PC-3 (cell line): ENCODE data around the gene FANCC. TPM values are rescaled to one million over a fixed set of nuclear protein-coding genes. Genes with fewer than 3 reads are reported as not detected.
A peak's percentile ranks its signal among the peaks of the same experiment; 100 is the strongest.

Source experiments
- ATAC-seq: fragments of 200-7000 bp; cut with Tn5 transposase; 2 replicates; pipeline ENCODE4 v1.9.1; 2020; ENCODE audit warnings: mild to moderate bottlenecking, moderate library complexity
- BruUV-seq: library from RNA; stranded (reverse); fragments of 400-500 nt; replicated peaks from 2 replicates; lab custom pipeline; 2021; lab: Mats Ljungman, UMichigan
- CTCF ChIA-PET: fragments of 300-600 bp; sonication (Branson Sonifier 250); formaldehyde crosslinking; loops from one replicate; lab custom pipeline; 2022; ENCODE audit warnings: antibody characterized with exemption; lab: Charles Lee
- POLR2A ChIA-PET: fragments of 300-600 bp; sonication (Branson Sonifier 250); formaldehyde crosslinking; loops from one replicate; lab custom pipeline; 2022; ENCODE audit warnings: antibody characterized with exemption; ENCODE audit not compliant: unreplicated experiment; lab: Charles Lee
- DNase-seq: peaks from one replicate; pipeline ENCODE4 v3.0.0-alpha.2; 2015
- H2AFZ ChIP-seq: fragments of 300-600 bp; sonication (generic); 2 replicates; pipeline ENCODE4 v1.6.0; 2016; ENCODE audit warnings: antibody characterized with exemption, low read length
- H3F3A ChIP-seq: fragments of 300-600 bp; sonication (generic); one replicate; pipeline ENCODE4 v1.6.0; 2017; ENCODE audit warnings: antibody characterized with exemption, low read length, control low read depth, mild to moderate bottlenecking; ENCODE audit not compliant: unreplicated experiment
- H3K27ac ChIP-seq: fragments of 300-600 bp; sonication (generic); 2 replicates; pipeline ENCODE4 v1.5.1; 2016; ENCODE audit warnings: mild to moderate bottlenecking, low read length
- H3K27me3 ChIP-seq: fragments of 300-600 bp; sonication (generic); 2 replicates; pipeline ENCODE4 v1.6.1; 2016; ENCODE audit warnings: low read length, mixed read lengths
- H3K36me3 ChIP-seq: fragments of 300-600 bp; sonication (generic); 2 replicates; pipeline ENCODE4 v1.6.1; 2016; ENCODE audit warnings: low read depth, mixed run types, low read length, mixed read lengths
- H3K4me1 ChIP-seq: fragments of 300-600 bp; sonication (generic); 2 replicates; pipeline ENCODE4 v1.5.1; 2016; ENCODE audit warnings: low read length; ENCODE audit not compliant: insufficient read depth
- H3K4me2 ChIP-seq: fragments of 300-600 bp; sonication (generic); 2 replicates; pipeline ENCODE4 v1.6.0; 2016; ENCODE audit warnings: low read length
- H3K4me3 ChIP-seq: fragments of 300-600 bp; sonication (generic); 2 replicates; pipeline ENCODE4 v1.5.1; 2016; ENCODE audit warnings: mild to moderate bottlenecking, low read length, mixed read lengths
- H3K79me2 ChIP-seq: fragments of 300-600 bp; sonication (generic); 2 replicates; pipeline ENCODE4 v1.6.1; 2017; ENCODE audit warnings: low read length, mixed read lengths
- H3K9ac ChIP-seq: fragments of 300-600 bp; sonication (generic); 2 replicates; pipeline ENCODE4 v1.6.0; 2016; ENCODE audit warnings: mild to moderate bottlenecking, low read length
- H3K9me2 ChIP-seq: fragments of 300-600 bp; sonication (generic); replicated peaks from 2 replicates; pipeline ENCODE4 v1.6.1; 2016; ENCODE audit warnings: mixed run types, low read length, mixed read lengths
- H3K9me3 ChIP-seq: fragments of 300-600 bp; sonication (generic); 2 replicates; pipeline ENCODE4 v1.6.1; 2016; ENCODE audit warnings: low read length, mixed read lengths
- H4K20me1 ChIP-seq: fragments of 300-600 bp; sonication (generic); 2 replicates; pipeline ENCODE4 v1.6.1; 2016; ENCODE audit warnings: low read length, mixed read lengths
- EZH2 ChIP-seq: fragments of 300-600 bp; sonication (generic); IDR thresholded peaks from one replicate; pipeline ENCODE4 v1.6.1; 2017; ENCODE audit warnings: antibody characterized with exemption, mild to moderate bottlenecking, low read length; ENCODE audit not compliant: unreplicated experiment
- EZH2phosphoT487 ChIP-seq: fragments of 300-600 bp; sonication (generic); IDR thresholded peaks from 2 replicates; pipeline ENCODE4 v1.6.1; 2018; ENCODE audit warnings: mild to moderate bottlenecking, antibody characterized with exemption, low read length, borderline replicate concordance
- intact Hi-C: fragments of 100-400 bp; cut with micrococcal nuclease; formaldehyde crosslinking; loops from 2 replicates; pipeline ENCODE4 v1.9.0; 2023
- total RNA-seq: library from RNA; depleted of rRNA; stranded (reverse); fragments of >200 nt; gene quantifications from 2 replicates; pipeline ENCODE4 v1.2.3, GENCODE V29; 2014
- TF ChIP-seq, protein P1 (sequence below): fragments of 300-600 bp; sonication (generic); conservative IDR thresholded peaks from 2 replicates; pipeline ENCODE4 v1.5.1; 2017; ENCODE audit warnings: antibody characterized with exemption, low read depth, mild to moderate bottlenecking, low read length

FANCC gene
- total RNA-seq, 1 experiment from 2014 or later = 6.9 TPM

GRCh38 chr9:95094002-95094401 is 223.5 kb downstream of the FANCC start:
- Histone ChIP-seq H3K27me3 (no peaks in the 10 kb centered on the region), H3K9me3 (no peaks in the 10 kb centered on the region), H3K36me3 (no peaks in the 10 kb centered on the region), H3K4me3 (no peak overlapping the region), H2AFZ (no peak overlapping the region), H4K20me1 (no peaks in the 10 kb centered on the region), H3K4me1 (peaks cover 37% of the 10 kb centered on the region), H3K79me2 (no peaks in the 10 kb centered on the region), H3K4me2 (no peak overlapping the region), H3K9ac (no peak overlapping the region), H3K9me2 (no peaks in the 10 kb centered on the region), H3K27ac (no peak overlapping the region), H3F3A (no peaks in the 10 kb centered on the region)
- DNase-seq (no peak), ATAC-seq (no peak)
- intact Hi-C loops = no loop called here
- POLR2A ChIA-PET = no interaction called here
- TF ChIP-seq EZH2phosphoT487 = no peak
- TF ChIP-seq, protein P1, sequence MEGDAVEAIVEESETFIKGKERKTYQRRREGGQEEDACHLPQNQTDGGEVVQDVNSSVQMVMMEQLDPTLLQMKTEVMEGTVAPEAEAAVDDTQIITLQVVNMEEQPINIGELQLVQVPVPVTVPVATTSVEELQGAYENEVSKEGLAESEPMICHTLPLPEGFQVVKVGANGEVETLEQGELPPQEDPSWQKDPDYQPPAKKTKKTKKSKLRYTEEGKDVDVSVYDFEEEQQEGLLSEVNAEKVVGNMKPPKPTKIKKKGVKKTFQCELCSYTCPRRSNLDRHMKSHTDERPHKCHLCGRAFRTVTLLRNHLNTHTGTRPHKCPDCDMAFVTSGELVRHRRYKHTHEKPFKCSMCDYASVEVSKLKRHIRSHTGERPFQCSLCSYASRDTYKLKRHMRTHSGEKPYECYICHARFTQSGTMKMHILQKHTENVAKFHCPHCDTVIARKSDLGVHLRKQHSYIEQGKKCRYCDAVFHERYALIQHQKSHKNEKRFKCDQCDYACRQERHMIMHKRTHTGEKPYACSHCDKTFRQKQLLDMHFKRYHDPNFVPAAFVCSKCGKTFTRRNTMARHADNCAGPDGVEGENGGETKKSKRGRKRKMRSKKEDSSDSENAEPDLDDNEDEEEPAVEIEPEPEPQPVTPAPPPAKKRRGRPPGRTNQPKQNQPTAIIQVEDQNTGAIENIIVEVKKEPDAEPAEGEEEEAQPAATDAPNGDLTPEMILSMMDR = no peak
- TF ChIP-seq EZH2 = no peak
- no TSS peak for BruUV-seq
- CTCF ChIA-PET = no interaction called here

GRCh38 chr9:95093586-95093985 is 223.9 kb downstream of the FANCC start:
- Histone ChIP-seq H3K9ac (no peak overlapping the region), H3K9me2 (no peaks in the 10 kb centered on the region), H3K79me2 (no peaks in the 10 kb centered on the region), H3F3A (no peaks in the 10 kb centered on the region), H3K4me1 (peaks cover 33% of the 10 kb centered on the region), H3K27ac (peak overlapping the region; percentile 95; the same call in 1 of the 2 replicates), H3K27me3 (no peaks in the 10 kb centered on the region), H3K4me3 (no peak overlapping the region), H3K4me2 (no peak overlapping the region), H3K9me3 (no peaks in the 10 kb centered on the region), H4K20me1 (no peaks in the 10 kb centered on the region), H3K36me3 (no peaks in the 10 kb centered on the region), H2AFZ (no peak overlapping the region)
- ChIA-PET CTCF (no interaction called here), POLR2A (no interaction called here)
- no TSS peak for BruUV-seq
- intact Hi-C loops = no loop called here
- TF ChIP-seq, protein P1 = no peak
- no peak for TF ChIP-seq EZH2phosphoT487
- TF ChIP-seq EZH2 = no peak
- ATAC-seq = no peak
- no peak for DNase-seq

DNA sequence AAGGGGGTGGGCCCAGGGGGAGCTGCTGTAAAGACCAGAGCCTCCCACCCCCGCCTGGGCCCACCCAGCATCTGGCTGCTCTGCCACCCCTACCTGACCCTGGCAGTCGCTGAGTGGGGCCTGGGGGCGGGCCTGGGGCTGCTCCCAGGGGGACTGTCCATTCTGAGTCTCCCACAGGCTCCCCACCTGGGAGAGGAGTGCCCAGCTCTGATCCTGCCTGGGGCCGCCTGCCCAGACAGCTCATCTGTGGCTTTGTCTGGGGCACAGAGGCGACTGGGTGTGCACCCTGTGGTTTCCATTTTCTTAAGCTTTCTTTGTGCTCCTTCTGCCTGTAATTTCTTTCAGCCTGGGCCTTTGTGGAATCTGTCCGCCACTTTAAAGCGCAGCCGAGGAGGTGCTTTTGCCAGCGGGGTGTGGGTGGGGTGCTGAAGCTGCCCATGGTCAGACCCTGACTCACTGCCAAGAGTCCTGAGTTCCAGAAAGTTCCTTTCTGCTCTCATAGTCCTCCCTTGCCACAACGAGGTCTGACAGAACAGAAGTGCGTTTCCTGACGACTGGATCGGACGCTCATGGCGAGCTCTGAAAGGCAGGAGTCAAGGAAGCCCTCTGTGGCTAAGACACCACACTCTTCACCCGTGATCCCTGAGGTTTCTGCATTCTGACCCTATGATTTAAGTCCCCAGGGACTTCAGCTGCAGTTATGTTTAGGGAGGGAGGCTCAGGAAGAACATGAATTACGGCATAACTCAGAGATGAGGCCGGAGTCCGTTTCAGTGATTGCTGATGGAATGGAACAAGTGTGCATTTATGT is 225.0 kb downstream of the FANCC start:
- peak overlapping the region; percentile 62 for H3K4me2 ChIP-seq
- no TSS peak for BruUV-seq
- H4K20me1 ChIP-seq = no peaks in the 10 kb centered on the region
- intact Hi-C loops = no loop called here
- H3K36me3 ChIP-seq = no peaks in the 10 kb centered on the region
- H3K27me3 ChIP-seq = no peaks in the 10 kb centered on the region
- peak overlapping the region; percentile 66 for H3K9ac ChIP-seq
- peaks cover 30% of the 10 kb centered on the region for H3K4me1 ChIP-seq
- H2AFZ ChIP-seq = peak overlapping the region; percentile 36; the same call in 1 of the 2 replicates
- peak; percentile 78 for DNase-seq
- H3F3A ChIP-seq = no peaks in the 10 kb centered on the region
- ChIA-PET CTCF (interaction anchor here (0.6 to 1.4 kb wide), 3 partner anchors 23 to 267 kb away, joined by 4 to 5 read pairs (median 4); no protein-coding TSS in a partner anchor), POLR2A (no interaction called here)
- ATAC-seq = peak; percentile 91
- TF ChIP-seq EZH2phosphoT487 = no peak
- TF ChIP-seq, protein P1 = no peak
- TF ChIP-seq EZH2 = no peak
- peak overlapping the region; percentile 95 for H3K27ac ChIP-seq
- H3K9me3 ChIP-seq = no peaks in the 10 kb centered on the region
- no peaks in the 10 kb centered on the region for H3K79me2 ChIP-seq
- no peaks in the 10 kb centered on the region for H3K9me2 ChIP-seq
- H3K4me3 ChIP-seq = peak overlapping the region; percentile 20; the same call in 1 of the 2 replicates
